Gastrocnemius medialis (tissue), 4 donors: Measurements from ENCODE around the gene DBX1. TPM values are rescaled to one million over a fixed set of nuclear protein-coding genes. Genes with fewer than 3 reads are reported as not detected.

Experiments used
- ATAC-seq, 2 donors: fragments of 150-250 bp; one replicate each; pipeline ENCODE4 v1.9.1; 2016
- DNase-seq, 2 donors: peaks; one replicate each; pipeline ENCODE4 v3.0.0-alpha.2; 2019
- H3K27ac ChIP-seq, 4 donors: fragments of 200-600 bp; sonication (generic); 1 replicate in 1 of 4; 2 replicates in 3 of 4; pipeline ENCODE4 v1.5.1; 2016 to 2018; ENCODE audit warnings: mild to moderate bottlenecking in 2 of 4, moderate library complexity in 1 of 4
- H3K27me3 ChIP-seq, 3 donors: fragments of 200-600 bp; sonication (generic) in 2 of 3; 1 replicate in 1 of 3; 2 replicates in 2 of 3; pipeline versions ENCODE4 v1.5.1 to v1.6.0; 2016 to 2019; ENCODE audit warnings: mild to moderate bottlenecking in 1 of 3, moderate library complexity in 1 of 3
- H3K36me3 ChIP-seq, 2 donors: fragments of 200-600 bp; sonication (generic) in 1 of 2; one replicate each; pipeline ENCODE4 v1.5.1; 2017 to 2018
- H3K4me1 ChIP-seq, 2 donors: fragments of 200-600 bp; sonication (generic) in 1 of 2; one replicate each; pipeline ENCODE4 v1.5.1; 2016 to 2017; ENCODE audit warnings: mild to moderate bottlenecking in 2 of 2
- H3K4me3 ChIP-seq, 4 donors: fragments of 200-600 bp; sonication (generic) in 3 of 4; 1 replicate in 1 of 4; 2 replicates in 3 of 4; pipeline ENCODE4 v1.5.1; 2016 to 2019; ENCODE audit warnings: mild to moderate bottlenecking in 2 of 4
- H3K9me3 ChIP-seq, 3 donors: fragments of 200-600 bp; sonication (generic) in 2 of 3; 1 replicate in 1 of 3; 2 replicates in 2 of 3; pipeline ENCODE4 v1.5.1; 2016 to 2019
- CTCF ChIP-seq, 5 experiments: fragments of 450-650 bp in 3 of 5; fragments of 200-600 bp in 2 of 5; sonication (generic) in 2 of 5; IDR thresholded peaks in 4 of 5; conservative IDR thresholded peaks in 1 of 5; 1 replicate in 4 of 5; 2 replicates in 1 of 5; pipeline ENCODE4 v1.5.1; 2016 to 2019; ENCODE audit warnings: antibody characterized with exemption in 5 of 5, mild to moderate bottlenecking in 3 of 5, moderate library complexity in 3 of 5
- POLR2A ChIP-seq, 2 donors: fragments of 450-650 bp; IDR thresholded peaks; one replicate each; pipeline ENCODE4 v1.6.1; 2017; ENCODE audit warnings: antibody characterized with exemption in 2 of 2, mild to moderate bottlenecking in 2 of 2, moderate library complexity in 2 of 2
- in situ Hi-C, 4 donors: fragments of 200-750 bp; cut with MboI; loops; one replicate each; pipeline versions ENCODE4 v1.15.0 to v1.8.0; 2017; ENCODE audit warnings: low sequenced_read_pairs in 4 of 4
- intact Hi-C: fragments of 100-400 bp; cut with DNase I; formaldehyde crosslinking; loops from one replicate; pipeline ENCODE4 v1.15.1; 2023; ENCODE audit warnings: low total_unique reads
- total RNA-seq, 4 donors: library from RNA; depleted of rRNA; stranded (reverse); fragments of >200 nt; gene quantifications; one replicate each; pipeline versions ENCODE4 v1.1.0 to v1.2.3, GENCODE V29; 2016

DBX1 gene
- total RNA-seq, 4 donors from 2014 or later, result not detected

DNA sequence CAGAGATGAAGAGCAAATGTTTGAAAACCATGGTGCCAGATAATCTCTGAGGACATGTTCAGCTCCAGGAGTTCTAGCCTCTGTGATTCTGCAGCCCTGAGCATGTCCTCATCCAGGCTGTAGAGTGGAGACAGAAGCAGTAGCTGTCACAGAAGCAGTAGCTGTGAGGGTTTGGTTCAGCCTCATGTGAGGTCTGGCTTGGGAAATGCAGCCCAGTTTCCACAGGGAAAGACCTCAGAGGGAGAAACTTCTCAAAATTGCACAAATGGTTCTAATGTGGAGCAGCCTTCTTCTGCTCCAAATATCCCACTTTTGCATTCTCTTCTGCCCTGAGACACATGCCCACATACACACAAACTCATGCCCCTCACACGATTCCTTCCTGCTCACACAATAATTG lies 48.4 kb downstream of the DBX1 start:
- no peak for TF ChIP-seq POLR2A (IDR thresholded peaks at IDR 0.05)
- no peak for TF ChIP-seq CTCF (IDR thresholded peaks at IDR 0.05 in 4 of 5, conservative IDR thresholded peaks at IDR 0.05 in 1 of 5)
- DNase-seq, result no peak
- Histone ChIP-seq H3K4me3 (no peak overlapping the region), H3K9me3 (no peaks in the 10 kb centered on the region), H3K4me1 (peaks cover 8 to 9% of the 10 kb centered on the region in 2 donors), H3K27me3 (no peaks in the 10 kb centered on the region), H3K27ac (peak overlapping the region in 3 of 4 donors; percentile 38 to 67 (median 43)), H3K36me3 (peaks cover 0 to 8% of the 10 kb centered on the region in 2 donors)
- in situ Hi-C loops (loop anchor here in 1 of 4 donors (5.0 kb wide), 1 partner anchor 160 kb away; no protein-coding TSS in a partner anchor), intact Hi-C loops (loop anchor here (2.0 kb wide), 1 partner anchor 161 kb away; no protein-coding TSS in a partner anchor)
- ATAC-seq, result no peak

GRCh38 chr11:20110908-20111669 lies 49.2 kb downstream of the DBX1 start:
- intact Hi-C loops, result loop anchor here (2.0 kb wide), 1 partner anchor 160 kb away; no protein-coding TSS in a partner anchor
- TF ChIP-seq CTCF (IDR thresholded peaks at IDR 0.05 in 4 of 5, conservative IDR thresholded peaks at IDR 0.05 in 1 of 5), result peak; percentile 49 to 79 (median 75)
- no peak for TF ChIP-seq POLR2A (IDR thresholded peaks at IDR 0.05)
- peaks cover 0 to 8% of the 10 kb centered on the region in 2 donors for H3K36me3 ChIP-seq

GRCh38 chr11:20109731-20110445 lies 50.4 kb downstream of the DBX1 start:
- H3K4me1 ChIP-seq, result peaks cover 8 to 9% of the 10 kb centered on the region in 2 donors

More at GRCh38 chr11:20110908-20111669, 49.2 kb downstream of the DBX1 start:
- ATAC-seq (peak in 1 of 2 donors; percentile 42), DNase-seq (no peak)
- peak overlapping the region in 1 of 4 donors; percentile 67 for H3K27ac ChIP-seq
- H3K4me1 ChIP-seq, result peaks cover 8 to 9% of the 10 kb centered on the region in 2 donors
- in situ Hi-C loops, result loop anchor here in 1 of 4 donors (5.0 kb wide), 1 partner anchor 159 kb away; no protein-coding TSS in a partner anchor
- H3K27me3 ChIP-seq, result no peaks in the 10 kb centered on the region
- H3K9me3 ChIP-seq, result no peaks in the 10 kb centered on the region
- no peak overlapping the region for H3K4me3 ChIP-seq

More at GRCh38 chr11:20109731-20110445, 50.4 kb downstream of the DBX1 start:
- no peak for ATAC-seq
- intact Hi-C loops (loop anchor here (2.0 kb wide), 1 partner anchor 159 kb away; no protein-coding TSS in a partner anchor), in situ Hi-C loops (loop anchor here in 2 of 4 donors (5.0 to 10.0 kb wide), 2 partner anchors 155 to 158 kb away; no protein-coding TSS in a partner anchor)
- no peak for DNase-seq
- TF ChIP-seq POLR2A (IDR thresholded peaks at IDR 0.05), result no peak
- no peak for TF ChIP-seq CTCF (IDR thresholded peaks at IDR 0.05 in 4 of 5, conservative IDR thresholded peaks at IDR 0.05 in 1 of 5)
- Histone ChIP-seq H3K9me3 (no peaks in the 10 kb centered on the region), H3K4me3 (no peak overlapping the region), H3K27me3 (no peaks in the 10 kb centered on the region), H3K36me3 (peaks cover 0 to 5% of the 10 kb centered on the region in 2 donors), H3K27ac (no peak overlapping the region)

Other genes starting within 250 kb of the DBX1 start
- gene HTATIP2, start 203.2 kb upstream of the DBX1 start, total RNA-seq, result 10 to 100 TPM; 61.6 to 87.2 (median 75.8) TPM
- 10 to 100 TPM; 14.0 to 20.1 (median 17.0) TPM for gene PRMT3, start 227.2 kb upstream of the DBX1 start, total RNA-seq